Fibroblast of skin of abdomen (primary cell): ENCODE data around the gene OR2T4. TPM values are rescaled to one million over a fixed set of nuclear protein-coding genes. Genes with fewer than 3 reads are reported as not detected.

Source experiments
- DNase-seq: peaks from one replicate; pipeline ENCODE4 v3.0.0-alpha.2; 2013
- polyA plus RNA-seq, 2 experiments: library from polyadenylated mRNA; unstranded; fragments of 120-200 nt; gene quantifications; one replicate each; pipeline ENCODE4 v1.2.1, GENCODE V29; 2013; ENCODE audit not compliant: insufficient read length in 2 of 2

Gene OR2T4, protein sequence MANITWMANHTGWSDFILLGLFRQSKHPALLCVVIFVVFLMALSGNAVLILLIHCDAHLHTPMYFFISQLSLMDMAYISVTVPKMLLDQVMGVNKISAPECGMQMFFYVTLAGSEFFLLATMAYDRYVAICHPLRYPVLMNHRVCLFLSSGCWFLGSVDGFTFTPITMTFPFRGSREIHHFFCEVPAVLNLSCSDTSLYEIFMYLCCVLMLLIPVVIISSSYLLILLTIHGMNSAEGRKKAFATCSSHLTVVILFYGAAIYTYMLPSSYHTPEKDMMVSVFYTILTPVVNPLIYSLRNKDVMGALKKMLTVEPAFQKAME
- not detected for polyA plus RNA-seq (2013, experiment 1 of 2; ENCODE audit: insufficient read length)
- not detected for polyA plus RNA-seq (2013, experiment 2 of 2; ENCODE audit: insufficient read length)

DNA sequence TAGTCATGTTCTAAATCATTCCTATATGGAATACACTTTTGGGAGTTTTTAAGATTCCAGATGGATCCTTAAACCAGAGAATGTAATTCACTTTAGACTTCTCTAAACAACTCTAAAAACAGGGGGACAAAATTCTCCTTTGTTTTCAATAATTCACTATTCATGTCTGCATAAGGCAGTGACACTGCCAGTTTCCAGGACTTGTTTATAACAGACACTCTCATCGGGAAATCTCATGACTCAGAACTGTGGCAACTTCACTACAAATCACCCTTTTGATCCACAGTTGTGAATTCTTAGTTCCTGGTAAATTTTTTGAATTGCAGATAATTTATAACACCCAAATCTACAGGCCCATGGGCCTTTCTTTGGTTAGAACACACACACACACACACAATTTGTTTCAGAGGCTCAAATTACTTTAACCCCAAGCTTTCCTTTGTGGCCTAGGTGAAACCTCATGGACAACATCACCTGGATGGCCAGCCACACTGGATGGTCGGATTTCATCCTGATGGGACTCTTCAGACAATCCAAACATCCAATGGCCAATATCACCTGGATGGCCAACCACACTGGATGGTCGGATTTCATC, at the start of gene OR2T4:
Gene OR2T4, plus strand, starts transcription at position 545 of the 595 bp plus-strand sequence. Its CDS starts 0 bp downstream, at position 545.
- DNase-seq: no peak

DNA sequence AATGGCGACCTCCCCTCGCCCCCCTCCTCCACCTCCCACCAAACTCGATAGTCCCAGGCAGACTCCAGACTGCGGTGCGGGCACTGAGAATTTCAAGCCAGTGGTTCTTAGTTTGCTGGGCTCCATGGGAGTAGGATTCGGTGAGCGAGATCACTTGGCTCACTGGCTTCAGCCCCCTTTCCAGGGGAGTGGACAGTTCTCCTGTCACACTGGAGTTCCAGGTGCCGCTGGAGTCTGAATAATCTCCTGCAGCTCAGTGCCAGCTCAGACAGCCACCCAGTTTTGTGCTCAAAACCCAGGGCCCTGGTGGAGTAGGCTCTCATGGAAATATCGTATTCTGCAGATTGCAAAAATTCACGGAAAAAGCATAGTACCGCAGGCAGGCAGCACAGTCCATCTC, 44.7 kb upstream of the OR2T4 start:
- DNase-seq: no peak

DNA sequence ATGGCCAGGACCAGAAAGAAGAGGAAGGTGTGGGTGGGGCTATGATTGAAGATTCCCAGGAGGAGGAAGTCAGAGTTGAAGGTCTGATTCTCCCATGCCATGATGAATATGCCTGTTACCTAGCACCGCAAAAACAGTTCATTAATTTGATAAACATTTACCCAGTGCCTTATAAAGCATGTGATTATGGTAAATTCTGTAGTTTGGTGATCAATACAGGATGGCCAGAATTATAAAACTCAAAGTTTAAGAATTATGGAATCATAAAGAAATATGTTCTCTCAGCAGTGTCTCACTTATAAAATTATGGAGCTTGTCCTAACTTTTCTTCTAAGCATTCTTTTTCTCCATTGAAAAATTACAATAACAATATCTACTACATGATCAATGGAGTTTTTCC, 37.0 kb upstream of the OR2T4 start, which contains the start of gene OR2M7:
Gene OR2M7, minus strand, starts transcription at position 101 of the 400 bp plus-strand sequence. Its CDS starts 0 bp downstream, at position 101.
- DNase-seq: no peak

DNA sequence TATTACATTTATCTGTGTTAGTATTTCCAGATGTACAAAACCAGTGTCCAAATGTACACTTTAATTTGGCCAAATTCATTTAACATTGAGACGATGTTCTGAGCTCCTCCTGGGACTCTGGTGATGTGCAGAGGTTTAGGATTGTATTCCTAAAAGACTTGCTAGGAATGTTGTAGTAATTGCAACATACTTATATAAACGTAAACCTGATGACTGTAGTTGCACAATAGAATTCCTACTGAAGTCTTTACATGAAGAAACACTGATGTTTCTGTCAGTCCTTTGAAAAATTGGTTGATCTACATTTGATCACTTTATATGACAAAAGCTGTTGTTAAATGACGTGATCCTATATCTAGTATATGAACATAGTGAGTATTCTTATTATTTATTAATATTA, 18.0 kb upstream of the OR2T4 start:
- DNase-seq: no peak

DNA sequence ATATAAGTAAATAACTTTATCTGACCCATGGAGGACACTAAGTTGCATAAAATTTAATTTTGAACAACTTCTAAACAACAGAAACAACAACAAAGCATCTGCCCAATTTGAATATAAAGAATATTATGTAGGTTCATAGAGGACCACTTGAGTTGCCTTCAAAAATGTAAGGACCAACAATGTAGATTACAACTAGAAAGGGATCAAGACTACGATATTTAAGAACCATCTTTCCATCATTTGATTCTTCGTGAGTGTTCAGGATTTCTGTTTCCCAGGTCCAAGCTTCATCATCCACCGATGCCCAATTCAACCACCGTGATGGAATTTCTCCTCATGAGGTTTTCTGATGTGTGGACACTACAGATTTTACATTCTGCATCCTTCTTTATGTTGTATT, 13.0 kb upstream of the OR2T4 start, which contains the start of gene OR14C36:
Gene OR14C36, plus strand, starts transcription at position 301 of the 400 bp plus-strand sequence. Its CDS starts 0 bp downstream, at position 301.
- no peak for DNase-seq

DNA sequence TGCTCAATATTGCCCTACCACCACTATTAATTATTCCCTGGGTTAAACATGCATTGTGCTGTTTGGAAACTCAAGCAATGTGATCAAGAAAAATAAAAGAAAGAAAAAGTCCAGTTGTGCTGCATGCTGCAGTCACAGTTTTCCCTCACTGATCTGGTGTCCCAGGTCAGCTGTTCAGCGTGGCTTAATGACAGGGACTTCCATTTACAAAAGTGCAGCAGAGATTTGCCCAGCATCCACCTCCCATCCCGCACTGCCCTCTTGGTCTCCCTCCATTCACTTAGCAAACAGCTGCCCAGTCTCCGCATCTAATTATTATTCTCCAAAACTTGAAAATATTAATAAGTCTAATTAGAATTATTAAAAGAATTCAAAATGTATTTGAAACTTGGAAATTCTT, 2.0 kb upstream of the OR2T4 start:
- DNase-seq: no peak

DNA sequence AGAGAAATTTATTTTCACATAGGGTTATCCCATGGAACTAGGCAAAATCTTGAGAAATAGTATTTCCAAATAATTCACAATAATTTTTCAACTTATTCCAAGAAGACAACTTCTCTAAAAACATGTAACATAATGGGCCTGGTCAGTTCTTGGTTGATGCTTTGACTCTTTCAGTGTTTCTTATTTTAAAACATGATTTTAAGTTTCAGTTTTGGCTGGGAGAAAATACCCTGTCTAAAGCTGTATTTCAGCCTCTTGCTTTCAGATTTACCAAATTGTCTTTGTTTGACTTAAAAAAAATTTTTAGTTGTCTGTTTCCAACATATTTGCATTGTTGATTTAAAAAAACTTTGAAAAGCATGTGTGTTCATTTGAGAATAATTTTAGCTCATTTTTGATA, 5.1 kb downstream of the OR2T4 start:
- no peak for DNase-seq

DNA sequence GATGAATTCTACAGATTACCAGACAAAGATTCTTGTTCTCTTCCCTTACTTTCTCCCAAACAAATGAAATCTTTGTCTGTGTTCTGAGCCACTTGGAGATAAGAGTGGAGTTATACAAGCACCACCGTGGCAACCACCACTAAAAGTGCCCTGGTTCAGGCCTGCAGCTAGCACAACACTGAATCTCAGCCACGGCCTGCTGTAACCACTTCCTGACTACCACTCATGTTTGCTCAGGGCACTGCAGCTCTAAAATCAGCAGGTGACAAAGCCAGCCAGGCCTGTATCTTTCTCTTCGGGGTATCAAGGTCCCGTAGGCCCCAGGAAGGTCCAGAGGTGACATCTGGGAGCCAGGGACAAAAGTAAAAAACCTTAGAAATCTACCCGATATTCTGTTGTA, 10.9 kb downstream of the OR2T4 start:
- no peak for DNase-seq

DNA sequence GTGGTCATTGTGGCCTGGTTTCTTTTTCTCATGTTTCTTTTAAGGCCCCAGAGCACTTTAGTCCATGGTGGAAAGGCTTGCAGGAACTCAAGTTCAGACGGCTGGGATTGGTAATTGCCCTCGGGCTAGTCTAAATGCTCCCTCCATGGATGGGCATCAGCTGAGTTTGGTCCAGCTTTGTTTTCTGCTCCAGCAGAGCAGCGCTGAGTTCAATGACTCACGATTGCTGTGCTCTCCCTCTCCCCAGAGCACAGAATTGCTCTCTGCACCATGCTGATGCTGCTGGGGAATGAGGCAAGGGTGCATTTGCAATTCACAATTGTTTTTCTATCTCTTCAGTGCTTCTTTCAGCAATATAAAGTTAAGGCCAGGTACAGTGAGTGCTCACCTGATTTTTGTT, 12.3 kb downstream of the OR2T4 start:
- no peak for DNase-seq

DNA sequence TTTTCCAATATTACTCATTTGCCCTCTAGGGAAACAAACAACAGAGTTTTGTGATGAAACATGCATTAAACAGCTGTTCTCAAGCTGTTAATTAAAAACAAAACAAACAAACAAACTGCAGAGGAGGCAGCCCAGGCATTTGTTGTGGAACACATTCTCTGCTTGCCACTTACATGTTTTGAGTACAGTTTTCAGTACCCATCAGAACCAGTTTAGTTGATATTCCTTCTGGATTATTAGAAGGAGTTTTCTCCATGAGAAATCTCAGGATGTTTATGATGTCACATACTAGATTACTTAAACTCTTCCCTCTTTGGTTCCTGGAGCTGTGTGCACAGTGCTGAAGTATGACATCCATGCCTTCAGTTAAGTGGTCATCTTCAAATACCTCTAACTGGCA, 14.0 kb downstream of the OR2T4 start, which contains the start of gene OR2T6:
Gene OR2T6, plus strand, starts transcription at position 301 of the 400 bp plus-strand sequence. CDS start 11,863 bp downstream, outside the sequence.
- no peak for DNase-seq

DNA sequence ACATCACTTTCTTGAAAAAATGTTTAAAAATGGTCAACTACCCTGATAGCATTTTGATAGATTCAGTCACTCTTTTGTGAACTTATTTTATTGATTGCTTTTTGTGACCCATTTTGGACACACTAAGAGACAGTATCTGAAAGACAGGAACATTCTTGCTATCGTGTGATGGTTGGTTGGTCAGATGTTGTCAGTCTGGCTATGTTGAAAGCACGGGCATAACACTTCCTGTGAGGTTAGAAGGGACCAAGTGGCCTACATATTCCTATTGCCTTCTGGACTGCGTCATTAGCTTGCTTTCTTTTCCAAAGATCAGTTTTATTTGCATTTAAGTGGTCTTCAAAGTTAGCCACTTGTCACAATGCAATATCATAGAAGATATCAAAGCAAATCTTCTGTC, 15.5 kb downstream of the OR2T4 start:
- no peak for DNase-seq

DNA sequence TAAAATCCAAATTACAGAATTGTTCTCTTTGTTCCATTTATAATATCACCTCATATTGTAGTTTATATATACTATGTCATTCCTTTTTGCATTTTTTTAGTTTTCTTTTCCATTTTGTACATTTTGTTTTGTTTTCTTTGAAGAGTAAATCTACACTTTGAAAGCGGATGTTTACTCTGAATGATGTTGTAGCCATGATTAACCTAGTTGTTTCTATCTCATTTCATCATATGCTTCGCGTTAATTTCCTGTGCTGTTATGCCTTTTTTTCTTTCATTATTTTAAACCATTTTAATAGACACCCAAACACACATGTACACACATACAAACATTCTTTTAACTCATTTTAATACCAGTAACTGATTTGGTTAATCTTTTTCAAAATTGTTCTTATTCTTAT, 19.4 kb downstream of the OR2T4 start:
- DNase-seq: no peak

DNA sequence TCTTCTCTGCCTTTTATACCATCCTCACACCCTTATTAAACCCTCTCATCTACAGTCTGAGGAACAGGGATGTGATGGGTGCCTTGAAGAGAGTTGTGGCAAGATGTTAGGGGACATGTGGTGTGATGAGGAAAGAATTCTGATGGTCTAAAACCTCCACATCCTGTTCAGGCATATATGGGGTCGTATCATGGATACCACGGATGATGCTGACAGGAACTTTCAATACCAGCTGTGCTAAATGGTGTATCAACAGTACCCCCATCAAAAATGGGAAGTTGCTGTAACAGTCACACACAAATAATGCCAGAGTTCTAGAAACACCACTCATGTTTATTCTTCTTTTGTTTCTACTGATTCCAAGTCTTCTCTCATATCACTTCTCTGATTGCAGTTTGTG, 27.0 kb downstream of the OR2T4 start:
- no peak for DNase-seq

DNA sequence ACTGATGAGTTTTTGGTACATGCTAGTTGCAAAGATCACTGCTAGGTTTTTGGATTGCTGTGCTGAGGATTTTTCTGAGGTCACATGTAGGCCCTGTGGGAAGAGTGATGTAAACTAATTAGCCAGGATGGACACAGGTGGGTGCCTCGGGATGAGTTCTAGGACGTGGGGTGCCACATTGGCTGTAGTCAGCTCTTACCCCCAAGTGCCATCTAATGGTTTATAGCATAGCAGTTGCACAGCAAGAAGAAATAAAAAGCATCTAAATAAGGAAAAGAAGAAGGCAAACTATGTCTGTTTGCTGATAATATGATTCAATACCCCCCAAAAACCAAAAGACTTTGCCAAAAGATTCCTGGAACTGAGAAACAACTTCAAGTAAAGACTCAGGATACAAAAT, 31.6 kb downstream of the OR2T4 start:
- DNase-seq: no peak

DNA sequence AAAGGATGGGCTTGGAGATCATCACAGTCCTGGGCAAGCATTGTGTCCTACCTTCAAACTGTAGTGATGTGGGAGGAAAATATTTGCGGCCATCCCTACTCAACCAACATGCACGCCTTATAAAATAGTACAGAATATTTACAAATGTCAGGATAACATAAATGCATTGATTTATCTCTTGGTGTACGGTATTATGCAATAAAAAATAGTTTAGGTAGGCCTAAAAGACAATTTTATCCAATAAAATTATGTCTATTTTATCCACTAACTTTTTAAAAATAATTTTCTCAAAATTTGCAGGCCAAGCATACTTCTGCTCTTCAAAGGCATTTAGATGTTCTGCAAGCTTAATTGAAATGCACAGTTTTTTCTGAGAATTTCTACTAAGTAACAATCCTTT, 41.3 kb downstream of the OR2T4 start, which contains the start of gene OR2T1:
Gene OR2T1, plus strand, starts transcription at position 301 of the 400 bp plus-strand sequence. CDS start 3,100 bp downstream, outside the sequence.
- no peak for DNase-seq

DNA sequence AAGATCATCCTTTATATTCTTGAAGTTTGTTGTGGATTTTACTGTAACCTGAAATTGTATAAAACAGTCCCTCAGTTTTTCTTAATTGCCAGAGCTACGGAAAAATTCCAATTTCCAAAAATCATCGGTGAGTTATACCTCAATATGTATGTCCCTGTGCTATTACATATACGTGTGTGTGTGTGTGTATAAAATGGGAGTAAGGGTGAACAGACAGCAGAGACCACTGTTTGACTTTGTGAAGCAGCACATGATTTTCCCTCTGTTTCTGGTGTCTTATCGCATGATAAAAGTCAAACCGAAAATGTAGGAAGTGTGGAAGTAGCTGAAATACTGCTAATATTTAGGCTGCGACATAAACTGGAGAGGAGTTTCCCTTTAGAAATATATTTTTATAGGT, 42.6 kb downstream of the OR2T4 start:
- DNase-seq: no peak

DNA sequence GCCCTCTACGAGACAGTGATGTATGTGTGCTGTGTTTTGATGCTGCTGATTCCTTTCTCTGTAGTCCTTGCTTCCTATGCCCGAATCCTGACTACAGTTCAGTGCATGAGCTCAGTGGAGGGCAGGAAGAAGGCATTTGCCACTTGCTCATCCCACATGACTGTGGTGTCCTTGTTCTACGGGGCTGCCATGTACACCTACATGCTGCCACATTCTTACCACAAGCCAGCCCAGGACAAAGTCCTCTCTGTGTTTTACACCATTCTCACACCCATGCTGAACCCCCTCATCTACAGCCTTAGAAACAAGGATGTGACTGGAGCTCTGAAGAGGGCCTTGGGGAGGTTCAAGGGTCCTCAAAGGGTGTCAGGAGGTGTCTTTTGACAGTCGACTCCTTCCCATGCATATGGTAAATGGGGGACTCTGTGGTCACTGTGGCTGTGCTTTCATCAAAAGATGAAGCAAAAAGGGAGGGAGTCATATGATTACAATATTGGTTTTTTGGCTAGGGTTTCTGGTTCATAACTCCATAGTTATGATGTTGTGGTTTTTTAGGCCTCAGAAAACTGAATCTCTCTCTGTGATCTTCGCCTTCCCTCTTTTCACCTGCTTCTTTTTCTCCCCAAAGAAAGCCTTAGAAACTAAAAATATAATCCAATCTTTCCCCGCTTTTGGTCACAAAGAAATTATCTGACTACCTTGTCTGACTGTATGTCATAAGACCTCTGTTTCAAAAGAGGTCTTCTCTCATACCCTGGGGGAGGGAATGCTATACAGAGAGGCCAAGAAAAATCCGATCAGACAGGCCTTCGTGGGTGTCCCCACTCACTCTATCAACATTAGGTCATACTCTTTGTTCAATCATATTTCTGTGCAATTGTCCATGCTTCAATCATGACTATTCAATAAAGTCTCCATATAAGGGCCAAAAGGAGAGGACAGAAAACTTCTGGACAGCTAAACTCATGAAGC, 45.5 kb downstream of the OR2T4 start:
- no peak for DNase-seq
